Measurements from ENCODE around the gene ZNF22.

ZNF22 gene

DNA sequence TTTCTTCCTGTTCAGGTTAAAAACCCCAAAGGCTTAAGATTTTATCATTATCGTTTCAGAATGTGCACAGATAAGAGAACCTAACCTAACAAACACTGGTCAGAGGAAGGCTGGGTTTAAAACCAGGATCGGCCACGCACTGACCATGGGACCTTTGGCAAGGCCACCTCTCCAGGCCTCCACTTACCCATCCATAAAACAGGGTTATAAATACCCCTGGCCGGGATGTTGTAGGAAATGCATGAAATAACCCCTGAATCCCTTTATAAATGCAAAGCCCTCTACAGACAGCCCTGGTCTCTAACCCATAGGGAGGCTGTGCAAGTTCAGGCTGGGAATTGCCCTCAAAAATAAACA lies 22.5 kb upstream of the ZNF22 start:
- DNase-seq = no peak

DNA sequence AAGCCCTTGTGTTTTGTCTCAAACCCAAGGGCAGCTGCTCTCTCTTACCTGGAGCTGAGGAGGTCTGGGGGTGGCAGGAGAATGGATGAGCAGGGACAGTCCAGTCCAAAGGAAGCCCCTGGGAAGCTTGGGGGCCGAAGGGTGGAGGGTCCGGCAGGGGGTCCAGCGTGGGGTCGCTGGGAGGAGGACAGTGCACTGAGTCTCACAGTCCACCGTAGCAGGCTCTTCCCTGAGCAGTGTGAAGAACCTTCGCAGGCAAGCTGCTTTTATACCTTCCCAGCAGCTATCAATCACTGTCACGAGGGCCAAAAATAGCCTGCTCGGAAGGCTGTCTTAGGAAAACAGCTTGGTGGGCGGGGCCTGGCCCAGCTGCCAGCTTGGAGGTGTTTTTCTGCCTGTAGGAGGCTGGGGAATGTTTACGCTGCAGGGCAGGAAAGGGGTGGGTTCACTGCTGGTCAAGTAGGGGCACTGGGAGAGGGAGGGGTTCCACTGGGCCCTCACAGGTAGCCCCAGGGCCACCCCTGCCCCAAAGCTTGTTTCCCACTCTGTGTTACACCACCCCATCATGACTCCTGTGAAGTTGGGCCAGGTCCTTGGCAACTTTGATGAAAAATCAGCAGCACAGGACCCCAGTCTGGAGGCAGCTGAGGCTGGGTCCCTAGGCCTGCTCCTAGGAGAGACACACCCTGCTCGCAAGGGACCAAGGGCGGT lies 22.0 kb upstream of the ZNF22 start, which contains the start of gene DEPP1:
Gene DEPP1 (minus strand): TSS at position 240 of the 711 bp plus-strand sequence. CDS start 779 bp downstream, outside the sequence.
- DNase-seq = no peak

DNA sequence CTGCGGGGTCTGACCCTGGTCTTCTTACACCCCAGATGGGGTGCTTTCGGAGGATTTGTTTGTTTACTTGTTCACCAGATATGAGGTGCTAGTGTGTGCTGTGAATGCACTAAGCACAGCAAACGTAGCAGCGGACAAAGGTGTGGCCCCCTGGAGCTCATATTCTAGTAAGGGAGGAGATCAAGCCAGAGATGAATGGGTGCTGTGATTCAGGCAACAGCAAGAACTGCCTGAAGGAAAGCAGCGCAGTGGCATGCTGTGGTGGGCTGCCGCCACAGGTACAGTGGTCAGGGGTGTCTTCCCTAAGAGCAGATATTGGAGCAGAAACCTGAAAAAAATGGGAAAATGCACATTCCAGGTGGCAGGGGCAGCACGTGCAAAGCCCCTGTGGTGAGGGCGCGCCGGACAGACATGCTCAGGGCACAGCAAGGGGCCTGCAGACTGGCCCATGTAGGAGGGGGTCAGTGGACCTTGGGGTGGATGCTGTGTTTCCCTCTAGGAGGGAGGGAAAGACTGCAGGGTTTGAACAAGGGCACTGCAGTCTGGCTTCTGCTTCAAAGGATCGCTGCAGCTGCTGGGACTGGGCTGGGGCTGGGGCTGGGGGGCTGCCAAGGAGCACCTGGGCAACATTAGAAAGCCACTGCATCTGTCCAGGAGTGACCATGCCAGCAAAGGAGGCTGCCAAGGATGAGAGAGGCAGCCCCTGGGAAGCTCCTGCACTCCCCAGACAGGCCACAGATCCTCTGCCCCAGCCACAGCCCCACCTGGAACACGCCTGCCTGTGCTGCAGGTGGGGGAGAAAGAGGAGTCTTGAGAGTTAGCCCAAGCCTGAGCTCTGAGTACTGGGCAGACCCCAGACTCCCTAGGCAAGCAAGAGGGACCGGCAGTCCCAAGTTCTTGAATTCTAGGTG lies 21.2 kb upstream of the ZNF22 start:
- DNase-seq = no peak

DNA sequence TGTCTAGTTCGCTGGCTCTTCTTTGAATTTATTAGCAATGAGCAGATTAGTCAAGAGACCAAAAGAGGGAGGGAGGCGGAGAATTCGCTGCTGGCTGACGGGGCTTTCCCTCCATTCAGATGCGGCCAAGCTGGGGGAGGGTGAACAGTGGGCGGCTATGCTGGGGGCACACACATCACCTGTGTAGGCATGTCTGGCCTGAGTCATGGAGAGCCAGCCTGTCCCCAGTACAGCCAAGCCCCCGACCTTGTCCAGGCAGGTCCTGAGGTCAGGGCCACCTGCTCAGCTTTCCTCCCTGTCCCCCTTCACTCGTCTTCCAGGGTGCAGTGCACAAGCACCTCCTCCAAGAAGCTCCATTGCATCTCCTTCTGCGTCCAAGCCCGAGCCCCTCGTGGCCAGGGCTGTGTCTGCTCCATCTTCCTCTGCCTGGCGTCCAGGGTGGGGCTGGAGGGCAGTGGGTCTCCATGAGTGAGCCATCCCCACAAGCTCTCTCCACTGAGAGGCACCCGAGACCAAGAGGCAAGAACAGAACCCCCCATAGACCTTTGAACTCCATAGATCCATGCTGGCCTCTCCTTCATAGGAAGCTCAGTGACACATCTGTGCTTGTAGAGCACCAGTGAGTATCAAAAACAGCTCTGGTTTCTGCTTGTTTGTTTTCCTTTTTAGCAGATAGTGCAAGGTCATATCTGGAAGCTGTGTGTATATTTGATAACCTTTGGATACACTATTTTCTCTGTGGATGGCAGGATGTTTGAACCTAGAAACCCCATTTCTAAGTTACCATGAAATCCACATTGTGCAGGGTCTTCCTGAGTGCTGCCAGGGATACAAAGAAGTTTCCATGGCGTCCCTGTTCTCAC lies 20.2 kb upstream of the ZNF22 start:
- no peak for DNase-seq

DNA sequence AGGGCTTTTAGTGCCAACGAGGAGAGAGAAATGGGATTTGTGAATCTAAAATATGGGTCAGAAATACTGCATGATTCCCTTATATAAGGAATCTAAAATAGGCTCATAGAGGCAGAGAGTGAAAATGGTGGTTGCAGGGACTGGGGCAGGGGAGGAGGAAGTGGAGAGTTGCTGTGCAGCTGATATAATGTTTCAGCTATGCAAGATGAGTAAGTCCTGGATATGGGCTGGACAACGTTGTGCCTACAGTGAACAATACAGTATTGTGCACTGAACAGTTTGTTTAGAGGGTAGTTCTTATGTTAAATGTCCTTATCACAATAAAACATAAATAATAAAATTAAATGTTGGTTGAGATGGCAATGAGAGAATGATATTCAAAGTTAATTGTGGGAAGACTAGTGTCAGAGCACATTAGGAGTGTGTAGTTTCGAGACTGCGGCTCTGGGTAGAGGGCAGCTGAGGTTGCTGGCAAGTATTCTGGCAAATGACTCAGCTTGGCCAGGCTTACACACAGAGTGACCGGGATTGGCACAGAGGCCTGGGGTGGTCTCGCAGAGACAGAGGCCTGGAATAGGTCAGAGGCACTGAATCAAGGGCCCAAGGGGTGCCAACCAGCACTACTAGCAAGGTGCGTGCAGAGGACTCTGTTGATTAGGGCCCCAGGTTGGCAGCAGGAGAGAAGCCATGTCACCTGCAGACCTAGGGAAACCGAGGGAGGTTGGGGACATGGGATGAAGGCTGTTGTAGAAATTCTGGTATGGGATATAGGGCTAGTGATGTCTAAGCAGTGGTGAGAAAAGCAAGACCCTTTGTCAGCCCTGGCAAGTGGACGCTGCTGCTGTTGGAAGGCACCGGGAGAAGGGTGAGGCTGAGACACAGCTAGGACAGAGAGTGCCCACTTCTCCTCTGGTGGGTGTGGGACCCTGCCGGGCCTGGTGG lies 19.3 kb upstream of the ZNF22 start:
- no peak for DNase-seq

DNA sequence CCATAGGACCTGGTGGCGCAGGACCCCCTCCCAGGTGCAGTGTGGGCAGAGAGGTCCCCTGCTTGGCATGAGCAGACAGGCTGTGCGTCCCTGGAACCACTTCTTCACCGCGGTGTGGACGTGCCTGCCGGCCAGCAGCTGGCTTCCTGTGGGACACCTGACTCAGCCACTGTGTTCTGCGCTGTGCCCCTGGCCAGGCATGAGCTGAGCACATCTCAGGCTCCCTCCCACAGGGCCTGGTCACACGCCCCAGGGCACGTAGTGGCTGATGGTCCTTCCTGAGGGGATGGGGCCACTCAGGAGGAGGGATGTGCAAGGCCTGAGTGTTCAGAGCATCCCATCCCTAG lies 18.6 kb upstream of the ZNF22 start:
- no peak for DNase-seq

DNA sequence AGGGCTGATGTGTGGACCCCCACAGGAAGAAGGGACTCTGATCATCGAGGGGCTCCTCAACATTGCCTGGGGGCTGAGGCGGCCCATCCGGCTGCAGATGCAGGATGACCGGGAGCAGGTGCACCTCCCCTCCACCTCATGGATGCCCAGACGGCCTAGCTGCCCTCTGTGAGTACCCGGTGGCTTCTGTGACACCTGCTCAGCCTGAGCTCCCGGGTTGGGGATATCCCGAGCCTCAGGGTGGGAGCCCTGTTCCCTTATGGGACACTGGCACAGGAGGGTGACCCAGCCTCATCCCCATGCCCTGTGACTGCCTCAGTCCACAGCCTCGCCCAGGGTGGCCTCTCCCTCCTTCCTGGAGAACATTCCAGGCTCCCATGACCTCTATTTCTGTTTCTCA lies 18.2 kb upstream of the ZNF22 start:
- DNase-seq = no peak

DNA sequence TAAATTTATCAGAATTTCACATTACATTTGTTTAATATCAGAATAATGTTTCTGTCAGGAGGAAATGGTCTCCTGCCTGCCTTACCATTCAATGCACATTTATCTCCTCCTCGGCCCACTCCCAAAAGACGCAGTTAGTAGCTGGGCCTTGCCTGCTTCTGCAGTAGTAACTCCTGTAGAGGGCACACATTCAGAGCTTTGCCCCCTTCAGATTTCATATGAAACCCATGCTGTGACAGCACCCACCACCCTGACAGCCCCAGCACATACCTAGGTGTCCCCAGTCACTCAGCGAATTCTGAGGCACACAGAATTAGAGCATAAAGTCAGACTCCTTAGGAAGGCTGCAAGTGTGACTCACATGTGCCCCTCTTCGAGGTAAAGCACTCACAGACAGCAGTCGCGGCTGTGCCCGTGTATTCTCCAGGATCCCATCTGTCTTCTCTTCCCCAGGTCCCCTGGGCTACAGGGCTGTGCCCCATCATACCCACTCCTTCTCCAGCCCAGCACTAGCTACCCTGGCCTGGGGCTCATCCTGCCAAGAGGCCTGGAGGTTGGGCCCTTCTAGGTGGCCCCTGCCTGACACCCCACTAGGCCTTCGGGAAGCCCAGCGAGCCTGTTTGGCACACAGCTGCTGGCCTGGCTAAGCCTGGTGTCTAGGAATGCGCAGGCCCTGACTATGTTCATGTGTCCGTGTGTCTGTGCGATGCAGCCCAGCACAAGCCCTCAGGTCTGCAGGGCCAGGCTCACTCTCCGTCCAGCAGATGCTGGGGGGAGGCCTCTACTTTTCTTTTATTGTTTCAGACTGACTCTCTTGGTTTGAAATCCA lies 17.4 kb upstream of the ZNF22 start:
- no peak for DNase-seq

DNA sequence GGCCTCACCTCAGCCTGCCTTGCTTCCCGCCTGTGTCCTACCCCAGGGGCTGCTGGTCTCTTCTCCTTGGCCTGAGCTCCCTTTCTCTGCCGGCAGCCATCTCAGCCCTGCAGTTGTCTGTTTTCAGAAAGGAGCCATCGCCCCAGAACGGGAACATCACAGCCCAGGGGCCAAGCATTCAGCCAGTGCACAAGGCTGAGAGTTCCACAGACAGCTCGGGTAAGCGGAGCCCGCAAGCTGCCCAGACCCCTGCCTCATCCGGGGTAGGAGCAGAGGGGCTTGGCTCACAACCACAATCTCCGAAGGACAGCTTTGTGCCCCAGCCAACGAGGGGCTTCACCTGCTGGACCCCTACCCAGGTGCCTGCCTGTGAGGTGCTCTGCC lies 16.8 kb upstream of the ZNF22 start:
- DNase-seq = no peak

DNA sequence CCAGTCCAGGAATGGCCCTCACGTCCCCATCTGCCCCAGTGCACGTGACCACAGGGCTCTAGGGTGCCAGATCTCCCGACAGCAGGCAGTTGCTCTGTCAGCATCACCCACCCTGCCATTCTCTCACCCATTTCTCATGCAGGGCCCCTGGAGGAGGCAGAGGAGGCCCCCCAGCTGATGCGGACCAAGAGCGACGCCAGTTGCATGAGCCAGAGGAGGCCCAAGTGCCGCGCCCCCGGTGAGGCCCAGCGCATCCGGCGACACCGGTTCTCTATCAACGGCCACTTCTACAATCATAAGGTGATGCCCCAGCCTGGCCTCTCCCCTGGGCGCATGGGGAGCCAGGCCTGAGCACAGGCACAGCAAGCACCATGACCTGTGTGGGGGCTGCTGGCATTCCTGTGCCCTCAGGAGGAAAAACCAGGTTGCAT lies 16.0 kb upstream of the ZNF22 start:
- DNase-seq = no peak

DNA sequence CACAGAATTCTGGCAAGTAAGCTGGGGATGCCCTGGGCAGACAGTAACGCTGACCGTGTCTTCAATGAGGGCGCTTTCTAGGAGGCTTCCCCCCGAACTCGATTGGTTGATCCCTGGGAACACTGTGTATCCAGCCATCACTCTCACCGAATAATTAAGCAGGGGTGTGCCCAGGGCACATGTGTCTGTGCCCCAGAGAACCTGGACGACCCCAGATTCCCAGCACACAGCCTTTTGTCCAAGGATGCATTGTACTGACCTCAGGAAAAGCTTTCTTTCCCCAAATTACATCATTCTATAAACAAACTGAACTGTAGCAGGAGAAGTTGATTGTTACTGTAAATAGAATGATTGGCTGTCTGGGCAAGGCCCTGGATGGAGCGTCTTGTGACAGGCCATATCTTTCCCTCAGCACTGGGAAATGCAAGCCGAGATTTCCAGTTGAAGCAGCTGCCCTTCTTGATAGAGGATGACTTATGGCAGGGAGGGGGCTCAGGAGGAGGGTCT lies 15.5 kb upstream of the ZNF22 start:
- DNase-seq = no peak

DNA sequence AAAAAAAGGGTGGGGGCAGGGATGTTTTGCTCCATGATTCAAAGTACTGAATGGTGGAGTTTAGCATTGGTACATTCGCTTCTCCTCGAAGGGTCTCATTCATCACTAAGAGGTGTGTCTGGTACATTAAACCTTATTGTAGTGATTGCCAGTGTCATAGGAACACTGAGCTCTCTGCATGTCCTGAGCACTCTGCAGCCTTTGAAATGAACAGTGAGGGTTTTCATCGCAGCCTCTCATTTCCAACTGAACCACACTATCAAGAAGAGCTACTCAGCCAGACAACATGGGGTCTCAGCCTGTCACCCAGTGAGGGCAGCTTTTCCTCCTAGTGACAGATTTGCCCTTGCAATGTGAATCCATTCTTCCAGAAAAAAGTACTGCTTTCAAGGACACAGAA lies 14.5 kb upstream of the ZNF22 start:
- no peak for DNase-seq

DNA sequence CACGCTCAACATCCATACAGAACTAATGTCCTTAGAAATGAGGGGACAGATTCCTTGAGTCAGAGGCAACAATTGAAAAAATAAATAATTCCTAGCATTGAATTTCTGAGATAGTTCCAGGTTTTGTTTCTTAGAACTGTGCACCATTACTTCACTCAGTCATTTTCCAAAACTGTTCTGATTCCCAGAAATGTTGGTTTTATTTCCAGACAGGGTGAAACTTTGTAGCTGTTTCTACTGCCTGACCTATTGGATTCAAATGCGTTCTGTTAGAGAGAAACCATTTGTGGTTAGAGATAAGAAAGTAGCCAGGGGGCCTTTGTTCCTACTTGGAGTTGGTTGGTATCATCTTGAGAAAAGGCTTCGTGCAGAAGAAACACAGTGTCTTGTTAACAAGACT lies 14.1 kb upstream of the ZNF22 start:
- no peak for DNase-seq

DNA sequence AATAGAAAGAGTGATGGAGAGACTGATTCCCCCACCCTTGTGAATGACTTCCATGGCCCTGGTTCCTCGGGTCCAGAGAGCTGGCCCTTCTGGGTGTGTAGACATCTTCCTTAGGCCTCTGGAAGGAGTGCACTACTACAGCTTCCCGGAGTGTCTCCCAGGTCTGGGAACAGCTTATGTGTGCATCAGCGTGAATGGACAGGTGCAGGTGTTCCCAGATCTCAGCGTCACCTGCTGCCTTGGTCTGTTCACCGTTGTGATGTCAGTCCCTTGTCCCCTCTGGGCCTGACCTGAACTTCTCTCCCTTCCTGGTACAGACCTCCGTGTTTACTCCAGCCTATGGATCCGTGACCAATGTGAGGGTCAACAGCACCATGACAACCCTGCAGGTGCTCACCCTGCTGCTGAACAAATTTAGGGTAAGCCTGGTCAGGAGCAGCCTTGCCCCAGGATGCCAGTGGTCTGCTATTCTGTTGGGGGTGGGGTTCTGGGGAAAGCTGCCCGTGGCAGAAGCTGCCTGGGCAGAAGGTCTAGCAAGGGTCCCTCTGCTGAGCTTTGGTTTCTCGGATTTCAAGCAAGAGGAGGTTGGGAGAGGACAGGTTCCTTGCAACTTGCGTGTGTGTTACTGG lies 11.7 kb upstream of the ZNF22 start:
- DNase-seq = no peak

DNA sequence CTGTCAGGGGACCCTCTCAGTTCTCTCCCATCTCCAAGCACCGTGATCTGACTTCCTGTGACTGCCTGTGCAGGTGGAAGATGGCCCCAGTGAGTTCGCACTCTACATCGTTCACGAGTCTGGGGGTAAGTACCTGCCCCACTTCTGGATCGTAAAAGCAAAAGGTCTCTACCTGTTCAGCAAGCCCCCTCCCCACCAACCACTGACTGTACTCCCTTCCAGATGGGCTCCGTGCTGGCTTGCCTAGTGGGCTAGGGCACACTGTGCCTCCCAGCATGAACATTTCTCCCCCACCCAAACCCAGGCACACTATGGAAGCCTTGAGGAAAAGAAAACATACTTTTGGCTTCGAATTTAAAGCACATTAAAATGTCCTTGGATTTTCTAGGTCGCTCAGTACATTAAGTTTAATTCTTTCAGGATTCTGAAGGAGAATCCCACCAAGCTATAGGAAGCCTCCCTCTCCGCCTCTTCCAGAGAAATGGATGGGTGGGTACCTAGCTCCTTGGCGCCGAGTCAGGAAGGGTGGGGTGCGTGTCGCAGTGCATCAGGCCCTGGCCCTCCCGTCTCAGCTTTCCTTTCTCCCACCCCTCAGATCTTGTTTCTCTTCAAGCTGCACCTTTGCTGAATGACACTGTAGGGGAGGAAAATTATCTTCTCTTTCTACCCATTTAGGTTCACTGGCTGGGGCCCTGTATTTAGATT lies 11.0 kb upstream of the ZNF22 start:
- no peak for DNase-seq

DNA sequence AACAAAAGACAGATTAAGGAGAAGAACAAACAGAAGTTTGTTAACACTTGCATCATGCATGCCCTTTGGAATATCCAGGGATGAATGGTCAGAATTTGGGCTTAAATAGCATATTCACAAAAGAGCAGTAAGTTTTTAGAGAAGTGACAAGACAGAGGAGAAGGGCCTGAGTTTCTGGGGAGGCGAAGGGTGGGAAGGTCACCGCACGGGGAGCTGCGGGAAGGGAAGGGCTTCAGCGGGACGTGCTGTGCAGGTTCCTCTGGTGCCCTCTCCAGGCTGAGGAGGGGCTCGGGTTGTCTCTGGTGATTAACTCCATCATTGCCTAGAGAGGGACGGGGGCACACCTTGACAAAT lies 10.4 kb upstream of the ZNF22 start:
- DNase-seq = no peak

DNA sequence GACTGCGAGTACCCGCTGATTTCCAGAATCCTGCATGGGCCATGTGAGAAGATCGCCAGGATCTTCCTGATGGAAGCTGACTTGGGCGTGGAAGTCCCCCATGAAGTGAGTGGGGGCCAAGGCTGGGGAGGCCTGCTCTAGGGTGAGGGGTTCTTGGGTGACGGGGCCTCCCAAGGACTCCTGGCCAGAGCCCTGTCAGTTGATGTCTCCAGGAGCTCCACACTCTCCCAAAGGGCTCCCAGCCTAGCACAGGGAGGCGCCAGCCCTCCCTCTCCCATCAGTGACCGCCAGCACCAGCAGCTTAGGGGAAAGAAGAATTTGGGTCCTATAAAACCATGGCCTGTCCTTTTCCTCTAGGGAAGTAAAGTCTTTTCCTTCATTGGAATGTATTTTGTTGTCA lies 9.8 kb upstream of the ZNF22 start:
- DNase-seq = no peak

DNA sequence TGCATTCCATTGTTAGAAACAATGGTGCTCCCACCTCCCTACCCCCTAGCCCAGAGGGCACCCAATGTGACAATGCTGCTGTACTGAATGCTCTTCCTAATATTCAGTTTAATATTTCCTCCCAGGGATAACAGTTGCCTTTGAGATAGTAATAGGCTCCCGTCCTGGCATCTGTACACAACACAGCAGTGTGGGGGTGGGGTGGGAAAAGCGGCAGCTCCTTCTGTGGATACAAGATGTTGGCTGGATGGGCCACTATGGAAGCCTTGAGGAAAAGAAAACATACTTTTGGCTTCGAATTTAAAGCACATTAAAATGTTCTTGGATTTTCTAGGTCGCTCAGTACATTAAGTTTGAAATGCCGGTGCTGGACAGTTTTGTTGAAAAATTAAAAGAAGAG lies 9.2 kb upstream of the ZNF22 start:
- no peak for DNase-seq

DNA sequence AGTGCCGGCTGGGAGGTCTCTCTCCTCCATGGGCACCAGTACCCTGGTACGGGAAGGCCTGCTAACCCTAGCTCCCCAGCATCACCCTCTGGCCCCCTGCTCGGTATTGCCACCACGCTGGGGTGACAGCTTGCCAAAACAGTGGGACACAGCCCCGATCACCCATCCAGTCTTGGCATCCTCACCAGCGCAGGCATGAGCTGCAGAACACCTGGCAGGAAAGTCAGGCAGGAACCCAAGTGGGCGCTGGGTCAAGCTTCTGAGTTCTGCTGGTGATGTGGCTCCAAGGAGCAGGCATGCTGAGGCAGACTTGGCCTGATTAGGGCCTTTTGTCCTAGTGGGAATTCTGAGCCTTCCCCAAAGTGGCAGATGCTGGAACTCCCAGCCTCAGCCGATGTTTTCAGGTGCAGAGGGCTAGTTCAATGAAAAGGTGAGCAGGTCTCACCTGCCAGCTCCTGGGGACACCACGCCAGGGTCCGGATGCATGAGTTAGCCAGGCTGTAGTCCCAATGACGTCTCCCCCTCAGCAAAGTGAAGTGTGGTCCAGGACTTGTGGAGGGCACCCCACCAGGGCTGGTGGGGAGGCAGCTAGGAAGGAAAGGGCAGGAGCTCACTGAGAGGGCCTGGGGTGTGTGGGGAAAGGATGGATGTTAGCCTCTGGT lies 8.5 kb upstream of the ZNF22 start:
- DNase-seq = no peak

Data from activated CD4-positive, CD25-positive, alpha-beta regulatory T cell (primary cell).